ENCODE results near the gene SLC11A1.
A peak's percentile ranks its signal among the peaks of the same experiment; 100 is the strongest.

The SLC11A1 gene

GRCh38 chr2:218395826-218396687 is 14.0 kb downstream of the SLC11A1 start:
- DNase-seq (ENCODE audit: insufficient read length), result peak; percentile 82
- FAIRE-seq, result peak; percentile 98
- TF ChIP-seq TAF1 (IDR thresholded peaks at IDR 0.05; ENCODE audit: borderline replicate concordance, low read depth, low read length) (peak; percentile 31; the same call in 1 of the 2 replicates), POLR2AphosphoS5 (IDR thresholded peaks at IDR 0.05; ENCODE audit: low read depth, low read length) (no peak; the same call in 1 of the 2 replicates), POLR2A (IDR thresholded peaks at IDR 0.05; ENCODE audit: low read depth, low read length) (peak; percentile 51; the same call in 1 of the 2 replicates)

DNA sequence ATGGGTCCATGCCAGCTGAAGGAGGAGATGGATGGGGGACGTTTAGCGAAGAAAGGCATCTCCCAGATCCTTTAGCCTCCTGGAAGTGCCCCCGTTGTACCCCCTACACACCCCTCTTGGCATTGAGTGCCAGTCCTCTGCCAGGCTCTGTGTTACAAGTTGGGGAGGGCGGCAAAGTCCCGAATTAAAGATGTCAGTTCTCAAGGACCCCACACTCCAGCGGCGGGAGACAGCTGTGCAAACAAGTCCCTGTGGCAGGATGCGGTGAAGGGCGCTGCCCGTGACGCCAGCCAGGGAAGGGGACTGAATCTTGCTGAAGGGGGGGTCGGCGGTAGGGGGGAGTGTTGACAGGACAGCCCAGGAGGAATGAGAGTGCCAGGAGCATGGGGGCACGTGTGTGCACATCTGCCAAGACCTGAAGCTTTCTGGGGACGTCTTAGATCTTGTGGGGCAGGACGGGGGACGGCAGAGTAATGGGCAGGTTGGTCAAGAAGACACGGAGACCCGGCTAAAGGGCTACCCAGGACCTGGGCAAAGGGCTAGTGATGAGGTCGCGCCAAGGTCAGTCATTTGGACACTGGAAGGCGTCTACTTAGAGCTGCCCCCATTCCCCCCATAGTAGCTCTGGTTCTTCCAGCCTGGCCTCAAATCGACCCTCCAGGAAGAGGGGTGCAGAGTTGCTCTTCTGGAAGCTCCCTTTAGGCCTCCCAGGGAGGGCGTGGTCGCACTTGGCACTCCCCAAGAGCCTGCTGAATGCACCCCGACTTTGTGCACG is 14.8 kb downstream of the SLC11A1 start:
- TF ChIP-seq TAF1 (IDR thresholded peaks at IDR 0.05; ENCODE audit: borderline replicate concordance, low read depth, low read length) (no peak), POLR2A (IDR thresholded peaks at IDR 0.05; ENCODE audit: low read depth, low read length) (no peak), POLR2AphosphoS5 (IDR thresholded peaks at IDR 0.05; ENCODE audit: low read depth, low read length) (no peak)
- FAIRE-seq, result no peak
- no peak for DNase-seq (ENCODE audit: insufficient read length)

GRCh38 chr2:218397463-218397819 is 15.4 kb downstream of the SLC11A1 start:
- peak; percentile 58 for FAIRE-seq
- TF ChIP-seq POLR2A (IDR thresholded peaks at IDR 0.05; ENCODE audit: low read depth, low read length) (no peak), POLR2AphosphoS5 (IDR thresholded peaks at IDR 0.05; ENCODE audit: low read depth, low read length) (no peak), TAF1 (IDR thresholded peaks at IDR 0.05; ENCODE audit: borderline replicate concordance, low read depth, low read length) (no peak)

GRCh38 chr2:218397820-218398436 is 15.9 kb downstream of the SLC11A1 start:
- peak; percentile 72 for TF ChIP-seq POLR2A (IDR thresholded peaks at IDR 0.05; ENCODE audit: low read depth, low read length)
- 0 out of 2 replicates have a peak, but pooled peaks have one; percentile 24 for TF ChIP-seq TAF1 (IDR thresholded peaks at IDR 0.05; ENCODE audit: borderline replicate concordance, low read depth, low read length)
- peak; percentile 74; the same call in 1 of the 2 replicates for TF ChIP-seq POLR2AphosphoS5 (IDR thresholded peaks at IDR 0.05; ENCODE audit: low read depth, low read length)
- DNase-seq (ENCODE audit: insufficient read length) (peak; percentile 60), FAIRE-seq (peak; percentile 85)

More at GRCh38 chr2:218397463-218397819, 15.4 kb downstream of the SLC11A1 start:
- DNase-seq (ENCODE audit: insufficient read length), result no peak

DNA sequence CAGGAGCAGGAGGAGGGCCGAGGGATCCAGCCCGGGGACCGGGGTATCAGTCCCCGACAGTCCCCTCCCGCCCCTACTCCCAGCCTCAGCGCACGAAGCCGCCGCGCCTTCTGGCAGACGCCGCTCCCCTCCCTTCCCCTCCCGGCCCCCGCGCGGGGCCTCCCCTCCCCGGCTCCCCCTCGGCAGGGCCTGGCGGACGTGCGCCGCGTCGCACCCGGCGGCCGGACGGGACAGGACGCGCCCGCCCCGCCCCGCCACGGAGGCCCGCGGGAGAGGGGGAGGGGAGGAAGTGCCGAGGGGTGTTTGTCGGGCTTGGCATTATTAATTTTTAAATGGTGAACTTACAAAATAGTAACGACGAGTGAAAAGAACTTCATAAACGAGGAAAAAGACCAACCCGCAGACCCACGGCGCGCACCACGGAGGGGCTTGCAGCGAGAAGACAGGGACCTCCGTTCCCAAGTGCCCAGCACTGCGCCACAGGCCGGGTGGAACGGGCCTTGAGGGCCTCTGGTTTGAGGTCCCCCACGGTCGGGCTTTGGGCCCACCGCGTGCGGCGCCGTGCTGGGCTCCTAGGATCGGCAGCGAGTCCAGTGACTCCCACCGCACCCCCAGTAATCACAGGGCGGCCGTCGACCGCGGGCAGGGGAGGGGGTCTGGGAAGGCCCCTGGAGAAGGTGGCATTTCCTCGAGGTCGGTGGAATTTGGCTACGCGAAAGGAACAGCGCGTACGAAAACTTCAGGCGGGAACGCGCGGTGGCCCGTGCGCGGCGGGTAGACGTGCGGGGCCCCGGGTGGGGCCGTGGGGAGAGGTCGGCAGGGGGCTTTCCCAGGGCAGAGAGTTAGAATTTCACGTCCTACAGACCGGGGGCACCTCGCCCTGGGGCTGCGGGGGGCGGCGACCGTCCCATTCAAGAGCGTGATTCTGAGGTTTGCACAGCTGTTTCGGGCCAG is 16.6 kb downstream of the SLC11A1 start:
- no peak for TF ChIP-seq POLR2AphosphoS5 (IDR thresholded peaks at IDR 0.05; ENCODE audit: low read depth, low read length)
- TF ChIP-seq TAF1 (IDR thresholded peaks at IDR 0.05; ENCODE audit: borderline replicate concordance, low read depth, low read length), result 0 out of 2 replicates have a peak, but pooled peaks have one; percentile 5
- TF ChIP-seq POLR2A (IDR thresholded peaks at IDR 0.05; ENCODE audit: low read depth, low read length), result no peak
- FAIRE-seq, result peak; percentile 91
- peak; percentile 70 for DNase-seq (ENCODE audit: insufficient read length)

- TF ChIP-seq TAF1 (IDR thresholded peaks at IDR 0.05; ENCODE audit: borderline replicate concordance, low read depth, low read length) (no peak), POLR2A (IDR thresholded peaks at IDR 0.05; ENCODE audit: low read depth, low read length) (0 out of 2 replicates have a peak, but pooled peaks have one; percentile 40), POLR2AphosphoS5 (IDR thresholded peaks at IDR 0.05; ENCODE audit: low read depth, low read length) (no peak)
- peak; percentile 89 for DNase-seq (ENCODE audit: insufficient read length)
- peak; percentile 97 for FAIRE-seq
Observed at GRCh38 chr2:218399391-218400166, 17.5 kb downstream of the SLC11A1 start, which contains the start of gene CTDSP1. Gene CTDSP1, plus strand, starts transcription at chr2:218399868. Its CDS starts 223 bp downstream, at chr2:218400091.

DNA sequence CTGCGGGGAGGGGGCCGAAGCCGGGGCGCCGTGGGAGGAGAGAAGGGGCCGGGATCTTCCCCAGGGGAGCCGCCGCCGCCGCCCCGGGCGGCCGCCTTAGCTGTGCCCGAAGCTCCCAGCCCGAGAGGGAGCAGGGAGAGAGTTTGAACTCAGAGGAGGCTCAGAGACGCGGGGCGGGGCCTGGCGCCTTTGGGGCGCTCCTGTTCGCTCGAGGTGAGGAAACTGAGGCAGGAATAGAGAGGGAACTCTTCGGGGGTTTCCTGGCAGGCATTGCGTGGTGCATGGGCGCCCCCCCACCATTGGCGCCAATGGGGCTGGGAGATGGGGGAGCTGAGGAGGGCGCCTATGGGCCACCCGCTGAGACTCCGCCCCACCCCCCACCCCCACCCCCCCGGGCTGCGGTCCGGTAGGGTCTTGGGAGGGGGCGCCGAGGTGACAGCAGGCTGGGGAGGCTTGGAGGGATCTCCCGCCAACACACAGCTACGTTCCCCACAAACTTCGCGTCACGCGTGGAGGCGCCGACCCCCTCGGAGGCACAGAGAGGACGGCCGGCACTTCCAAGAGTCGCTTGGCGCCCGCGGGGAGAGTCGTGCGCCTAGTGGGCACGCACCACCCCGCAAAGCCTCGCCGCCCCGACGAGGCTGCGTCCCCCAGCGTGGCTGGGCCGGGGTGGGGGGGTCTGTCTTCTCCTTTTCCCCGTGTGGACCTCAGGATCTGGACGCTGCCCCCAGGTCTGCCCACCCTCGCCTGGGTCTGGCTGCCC is 18.3 kb downstream of the SLC11A1 start:
- TF ChIP-seq TAF1 (IDR thresholded peaks at IDR 0.05; ENCODE audit: borderline replicate concordance, low read depth, low read length) (no peak), POLR2AphosphoS5 (IDR thresholded peaks at IDR 0.05; ENCODE audit: low read depth, low read length) (no peak), POLR2A (IDR thresholded peaks at IDR 0.05; ENCODE audit: low read depth, low read length) (no peak; the same call in 1 of the 2 replicates)
- peak; percentile 47 for DNase-seq (ENCODE audit: insufficient read length)

GRCh38 chr2:218400930-218401881 is 19.1 kb downstream of the SLC11A1 start:
- no peak for DNase-seq (ENCODE audit: insufficient read length)
- TF ChIP-seq TAF1 (IDR thresholded peaks at IDR 0.05; ENCODE audit: borderline replicate concordance, low read depth, low read length) (no peak), POLR2AphosphoS5 (IDR thresholded peaks at IDR 0.05; ENCODE audit: low read depth, low read length) (no peak), POLR2A (IDR thresholded peaks at IDR 0.05; ENCODE audit: low read depth, low read length) (no peak)
- no peak for FAIRE-seq

More for the DNA sequence above, 18.3 kb downstream of the SLC11A1 start:
- FAIRE-seq, result no peak
